Measurements from ENCODE around the gene ZFYVE28.

GRCh38 chr4:2421928-2422327 is 3.5 kb upstream of the ZFYVE28 start:
- TF ChIP-seq CTCF (IDR thresholded peaks at IDR 0.05), result no peak
- TF ChIP-seq EP300 (IDR thresholded peaks at IDR 0.05; ENCODE audit: low read depth), result no peak
- no peak for TF ChIP-seq POLR2A (IDR thresholded peaks at IDR 0.05)
- TF ChIP-seq POLR2AphosphoS5 (IDR thresholded peaks at IDR 0.05), result no peak
